ENCODE results near the gene CLIC5.

DNA sequence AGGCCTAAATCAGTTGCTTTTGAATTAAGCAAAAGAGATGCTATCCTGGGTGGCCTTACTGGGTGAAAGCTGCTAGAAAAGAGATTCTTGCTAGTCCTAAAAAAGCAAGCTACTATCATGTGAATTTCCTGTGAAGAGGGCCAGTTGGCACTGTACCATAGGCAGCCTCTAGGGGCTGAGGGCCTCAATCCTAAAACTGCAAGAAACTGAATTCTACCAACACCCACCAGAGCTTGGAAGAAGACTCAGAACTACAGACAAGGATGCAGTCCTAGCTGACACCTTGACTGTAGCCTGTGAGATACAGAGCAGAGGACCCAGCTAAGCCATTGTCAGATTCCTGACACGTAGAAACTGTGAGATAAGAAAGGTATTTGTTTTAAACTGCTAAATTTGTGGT lies 24.5 kb downstream of the CLIC5 start:
- TF ChIP-seq, protein P1, sequence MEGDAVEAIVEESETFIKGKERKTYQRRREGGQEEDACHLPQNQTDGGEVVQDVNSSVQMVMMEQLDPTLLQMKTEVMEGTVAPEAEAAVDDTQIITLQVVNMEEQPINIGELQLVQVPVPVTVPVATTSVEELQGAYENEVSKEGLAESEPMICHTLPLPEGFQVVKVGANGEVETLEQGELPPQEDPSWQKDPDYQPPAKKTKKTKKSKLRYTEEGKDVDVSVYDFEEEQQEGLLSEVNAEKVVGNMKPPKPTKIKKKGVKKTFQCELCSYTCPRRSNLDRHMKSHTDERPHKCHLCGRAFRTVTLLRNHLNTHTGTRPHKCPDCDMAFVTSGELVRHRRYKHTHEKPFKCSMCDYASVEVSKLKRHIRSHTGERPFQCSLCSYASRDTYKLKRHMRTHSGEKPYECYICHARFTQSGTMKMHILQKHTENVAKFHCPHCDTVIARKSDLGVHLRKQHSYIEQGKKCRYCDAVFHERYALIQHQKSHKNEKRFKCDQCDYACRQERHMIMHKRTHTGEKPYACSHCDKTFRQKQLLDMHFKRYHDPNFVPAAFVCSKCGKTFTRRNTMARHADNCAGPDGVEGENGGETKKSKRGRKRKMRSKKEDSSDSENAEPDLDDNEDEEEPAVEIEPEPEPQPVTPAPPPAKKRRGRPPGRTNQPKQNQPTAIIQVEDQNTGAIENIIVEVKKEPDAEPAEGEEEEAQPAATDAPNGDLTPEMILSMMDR (IDR thresholded peaks at IDR 0.05): no peak
- no peak for TF ChIP-seq POLR2AphosphoS5 (IDR thresholded peaks at IDR 0.05; ENCODE audit: low read depth, low read length)
- TF ChIP-seq, protein P2, sequence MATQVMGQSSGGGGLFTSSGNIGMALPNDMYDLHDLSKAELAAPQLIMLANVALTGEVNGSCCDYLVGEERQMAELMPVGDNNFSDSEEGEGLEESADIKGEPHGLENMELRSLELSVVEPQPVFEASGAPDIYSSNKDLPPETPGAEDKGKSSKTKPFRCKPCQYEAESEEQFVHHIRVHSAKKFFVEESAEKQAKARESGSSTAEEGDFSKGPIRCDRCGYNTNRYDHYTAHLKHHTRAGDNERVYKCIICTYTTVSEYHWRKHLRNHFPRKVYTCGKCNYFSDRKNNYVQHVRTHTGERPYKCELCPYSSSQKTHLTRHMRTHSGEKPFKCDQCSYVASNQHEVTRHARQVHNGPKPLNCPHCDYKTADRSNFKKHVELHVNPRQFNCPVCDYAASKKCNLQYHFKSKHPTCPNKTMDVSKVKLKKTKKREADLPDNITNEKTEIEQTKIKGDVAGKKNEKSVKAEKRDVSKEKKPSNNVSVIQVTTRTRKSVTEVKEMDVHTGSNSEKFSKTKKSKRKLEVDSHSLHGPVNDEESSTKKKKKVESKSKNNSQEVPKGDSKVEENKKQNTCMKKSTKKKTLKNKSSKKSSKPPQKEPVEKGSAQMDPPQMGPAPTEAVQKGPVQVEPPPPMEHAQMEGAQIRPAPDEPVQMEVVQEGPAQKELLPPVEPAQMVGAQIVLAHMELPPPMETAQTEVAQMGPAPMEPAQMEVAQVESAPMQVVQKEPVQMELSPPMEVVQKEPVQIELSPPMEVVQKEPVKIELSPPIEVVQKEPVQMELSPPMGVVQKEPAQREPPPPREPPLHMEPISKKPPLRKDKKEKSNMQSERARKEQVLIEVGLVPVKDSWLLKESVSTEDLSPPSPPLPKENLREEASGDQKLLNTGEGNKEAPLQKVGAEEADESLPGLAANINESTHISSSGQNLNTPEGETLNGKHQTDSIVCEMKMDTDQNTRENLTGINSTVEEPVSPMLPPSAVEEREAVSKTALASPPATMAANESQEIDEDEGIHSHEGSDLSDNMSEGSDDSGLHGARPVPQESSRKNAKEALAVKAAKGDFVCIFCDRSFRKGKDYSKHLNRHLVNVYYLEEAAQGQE (IDR thresholded peaks at IDR 0.05; ENCODE audit: insufficient read depth in 1 of 2, low read depth in 2 of 2, low read length in 1 of 2): no peak

All from Panc1 (cell line).